Measurements from ENCODE around the gene WNK4. TPM values are rescaled to one million over a fixed set of nuclear protein-coding genes. Genes with fewer than 3 reads are reported as not detected.

Gene WNK4
- total and polyA plus RNA-seq, 2 experiments from 2014 or later, result 0.10 to 0.65 TPM

DNA sequence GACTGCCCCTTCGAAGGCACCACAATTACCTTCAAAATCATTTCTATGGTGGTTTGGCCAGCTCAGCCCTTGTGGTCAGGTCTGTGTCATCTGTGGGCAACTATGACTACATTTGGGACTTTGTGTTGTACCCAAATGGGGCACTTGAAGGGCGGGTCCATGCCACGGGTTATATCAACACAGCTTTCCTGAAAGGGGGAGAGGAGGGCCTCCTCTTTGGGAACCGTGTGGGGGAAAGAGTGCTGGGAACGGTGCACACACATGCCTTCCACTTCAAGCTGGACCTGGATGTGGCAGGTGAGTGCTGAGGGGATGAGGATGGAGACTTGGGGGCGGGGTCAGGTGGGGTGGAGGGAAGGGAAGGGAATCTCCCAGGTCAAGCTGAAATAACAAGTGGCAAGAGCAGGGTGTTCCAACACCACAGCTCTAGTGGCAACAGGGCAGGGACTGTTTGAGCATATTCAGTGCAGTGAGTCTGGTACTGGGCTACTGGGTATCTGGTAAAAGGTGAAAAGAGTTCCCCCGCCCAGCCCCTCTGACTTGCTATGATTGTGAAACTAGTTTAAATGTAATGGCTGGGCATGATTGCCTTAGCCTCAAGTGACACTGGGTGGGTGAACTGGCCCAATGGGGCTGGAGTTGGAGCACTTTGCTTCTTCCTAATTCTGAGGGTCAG lies 65.6 kb downstream of the WNK4 start:
- Histone ChIP-seq H2AFZ (no peak overlapping the region), H3K4me2 (no peak overlapping the region), H3K27me3 (ENCODE audit: insufficient read depth) (no peaks in the 10 kb centered on the region), H3K4me3 (no peak overlapping the region), H3K79me2 (replicated peaks; ENCODE audit: insufficient read depth) (no peaks in the 10 kb centered on the region), H3K27ac (ENCODE audit: low read depth) (no peak overlapping the region; the same call in 1 of the 2 replicates), H3K36me3 (ENCODE audit: insufficient read depth) (peaks cover 27% of the 10 kb centered on the region), H4K20me1 (replicated peaks; ENCODE audit: insufficient read depth) (peaks cover 11% of the 10 kb centered on the region; the same call in 1 of the 2 replicates), H3K4me1 (ENCODE audit: insufficient read depth) (no peaks in the 10 kb centered on the region), H3F3A (replicated peaks; ENCODE audit: low read depth) (0 out of 2 replicates have a peak, but pooled peaks cover 18% of the 10 kb centered on the region), H3K9me2 (ENCODE audit: insufficient read depth) (no peaks in the 10 kb centered on the region)
- ATAC-seq (no peak), DNase-seq (ENCODE audit: low spot score) (no peak)
- peaks cover 5% of the 10 kb centered on the region; the same call in 2 of the 3 replicates for H3K4me1 Mint-ChIP-seq
- TF ChIP-seq ZNF114 (CRISPR knock-in tag; IDR thresholded peaks at IDR 0.05) (no peak), POLR2AphosphoS5 (IDR thresholded peaks at IDR 0.05; ENCODE audit: low read depth) (no peak), ETS1 (IDR thresholded peaks at IDR 0.05) (no peak), EZH2 (IDR thresholded peaks at IDR 0.05; ENCODE audit: low read depth, unreplicated experiment) (no peak), NANOG (IDR thresholded peaks at IDR 0.05; ENCODE audit: borderline replicate concordance) (no peak), ZNF462 (CRISPR knock-in tag; IDR thresholded peaks at IDR 0.05) (no peak), ZNF331 (CRISPR knock-in tag; IDR thresholded peaks at IDR 0.05; ENCODE audit: low read depth) (no peak), CTCF (conservative IDR thresholded peaks at IDR 0.05; ENCODE audit: low read depth in 2 of 2) (no peak), CREB1 (CRISPR knock-in tag; IDR thresholded peaks at IDR 0.05; ENCODE audit: low read depth) (no peak), JUNB (IDR thresholded peaks at IDR 0.05; ENCODE audit: unreplicated experiment) (no peak), STAT1 (IDR thresholded peaks at IDR 0.05; ENCODE audit: unreplicated experiment) (no peak), EZH2phosphoT487 (IDR thresholded peaks at IDR 0.05; ENCODE audit: unreplicated experiment) (no peak)
- TF ChIP-seq, protein P1, sequence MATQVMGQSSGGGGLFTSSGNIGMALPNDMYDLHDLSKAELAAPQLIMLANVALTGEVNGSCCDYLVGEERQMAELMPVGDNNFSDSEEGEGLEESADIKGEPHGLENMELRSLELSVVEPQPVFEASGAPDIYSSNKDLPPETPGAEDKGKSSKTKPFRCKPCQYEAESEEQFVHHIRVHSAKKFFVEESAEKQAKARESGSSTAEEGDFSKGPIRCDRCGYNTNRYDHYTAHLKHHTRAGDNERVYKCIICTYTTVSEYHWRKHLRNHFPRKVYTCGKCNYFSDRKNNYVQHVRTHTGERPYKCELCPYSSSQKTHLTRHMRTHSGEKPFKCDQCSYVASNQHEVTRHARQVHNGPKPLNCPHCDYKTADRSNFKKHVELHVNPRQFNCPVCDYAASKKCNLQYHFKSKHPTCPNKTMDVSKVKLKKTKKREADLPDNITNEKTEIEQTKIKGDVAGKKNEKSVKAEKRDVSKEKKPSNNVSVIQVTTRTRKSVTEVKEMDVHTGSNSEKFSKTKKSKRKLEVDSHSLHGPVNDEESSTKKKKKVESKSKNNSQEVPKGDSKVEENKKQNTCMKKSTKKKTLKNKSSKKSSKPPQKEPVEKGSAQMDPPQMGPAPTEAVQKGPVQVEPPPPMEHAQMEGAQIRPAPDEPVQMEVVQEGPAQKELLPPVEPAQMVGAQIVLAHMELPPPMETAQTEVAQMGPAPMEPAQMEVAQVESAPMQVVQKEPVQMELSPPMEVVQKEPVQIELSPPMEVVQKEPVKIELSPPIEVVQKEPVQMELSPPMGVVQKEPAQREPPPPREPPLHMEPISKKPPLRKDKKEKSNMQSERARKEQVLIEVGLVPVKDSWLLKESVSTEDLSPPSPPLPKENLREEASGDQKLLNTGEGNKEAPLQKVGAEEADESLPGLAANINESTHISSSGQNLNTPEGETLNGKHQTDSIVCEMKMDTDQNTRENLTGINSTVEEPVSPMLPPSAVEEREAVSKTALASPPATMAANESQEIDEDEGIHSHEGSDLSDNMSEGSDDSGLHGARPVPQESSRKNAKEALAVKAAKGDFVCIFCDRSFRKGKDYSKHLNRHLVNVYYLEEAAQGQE (IDR thresholded peaks at IDR 0.05; ENCODE audit: unreplicated experiment), result no peak
- H3K4me3 Mint-ChIP-seq, result no peak overlapping the region
- H3K27me3 Mint-ChIP-seq (ENCODE audit: insufficient read depth, low read depth, poor library complexity), result peaks cover 4% of the 10 kb centered on the region
- H3K36me3 Mint-ChIP-seq (ENCODE audit: low read depth), result peaks cover 53% of the 10 kb centered on the region
- no peak overlapping the region for H3K27ac Mint-ChIP-seq
- H3K9me3 Mint-ChIP-seq, result no peaks in the 10 kb centered on the region; the same call in 2 of the 3 replicates

Data from GM23338 (cell line).